ENCODE measurements around the gene SRRM5.
"Not testable (repeated sequence)": the region's sequence is repeated elsewhere in the genome, so short reads cannot be mapped to it uniquely, and the experiment has no call there.

SRRM5 gene

DNA sequence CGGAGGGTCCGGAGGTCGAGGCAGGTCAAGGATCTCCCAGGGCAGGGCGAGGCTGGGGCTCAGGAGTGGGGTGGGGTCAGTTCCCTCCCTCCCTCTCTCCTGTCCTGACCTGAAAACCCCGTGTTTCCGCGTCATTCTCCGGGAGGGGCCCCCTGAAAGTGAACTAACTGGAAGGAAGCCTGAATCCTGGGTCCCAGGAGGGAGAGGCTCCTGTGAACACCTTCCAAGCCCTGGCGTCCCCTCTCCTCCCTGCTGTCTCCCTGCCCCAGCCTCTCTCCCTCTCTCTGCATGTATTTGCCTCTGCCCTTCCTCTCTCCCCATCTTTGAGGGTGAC is 28.5 kb downstream of the SRRM5 start:
- no peak for DNase-seq

DNA sequence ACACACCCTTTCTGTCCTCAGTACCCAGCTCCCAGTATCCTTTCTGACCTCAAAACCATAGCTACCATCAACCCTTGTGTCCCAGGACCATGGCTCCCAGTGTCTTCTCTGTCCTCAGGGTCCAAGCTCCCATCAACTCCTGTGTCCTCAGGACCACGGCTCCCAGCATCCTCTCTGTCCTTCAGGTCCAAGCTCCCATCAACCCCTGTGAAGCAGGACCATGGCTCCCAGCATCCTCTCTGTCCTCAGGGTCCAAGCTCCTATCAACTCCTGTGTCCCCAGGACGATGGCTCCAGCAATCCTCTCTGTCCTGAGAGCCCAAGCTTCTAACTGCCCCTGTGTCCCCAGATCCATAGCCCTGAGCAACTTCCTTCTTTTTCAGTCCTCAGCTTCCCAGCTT is 29.4 kb downstream of the SRRM5 start:
- DNase-seq: no peak

DNA sequence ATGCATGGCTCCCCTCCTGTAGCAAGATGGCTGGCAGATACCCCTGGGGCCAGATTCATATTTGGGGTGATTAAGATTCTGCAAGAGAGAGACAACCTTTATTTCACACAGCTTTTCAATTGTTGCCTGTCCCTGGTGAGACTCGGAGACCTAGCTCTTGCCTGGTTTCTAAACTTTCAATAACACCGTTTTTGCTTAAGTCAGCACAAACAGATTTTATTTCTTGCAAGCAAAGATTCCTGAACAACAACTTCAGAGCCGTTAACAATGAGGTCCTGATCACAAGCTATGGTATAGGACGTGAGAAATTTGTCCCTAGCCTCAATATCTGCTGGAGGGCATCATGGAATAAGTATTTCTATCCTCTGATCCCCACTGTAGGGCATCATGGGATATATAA is 30.6 kb downstream of the SRRM5 start:
- DNase-seq: no peak

DNA sequence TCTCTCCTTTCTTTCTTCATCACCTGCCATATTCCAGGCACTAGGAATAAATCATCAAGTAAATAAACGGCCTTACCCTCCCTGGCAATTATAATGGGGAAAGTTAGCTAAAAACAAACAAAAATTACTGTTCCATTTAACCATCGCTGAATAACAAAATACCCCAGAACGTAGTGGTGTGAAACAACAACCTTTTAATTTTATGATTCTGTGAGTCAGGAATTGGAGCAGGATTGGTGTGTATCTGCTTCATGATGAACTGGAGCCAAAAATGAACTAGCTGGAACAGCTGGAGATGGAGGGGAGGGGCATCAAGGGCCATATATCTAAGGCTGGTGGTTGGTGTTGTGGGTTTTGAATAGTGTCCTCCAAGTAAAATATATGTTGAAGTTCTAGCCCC is 31.4 kb downstream of the SRRM5 start:
- no peak for DNase-seq

DNA sequence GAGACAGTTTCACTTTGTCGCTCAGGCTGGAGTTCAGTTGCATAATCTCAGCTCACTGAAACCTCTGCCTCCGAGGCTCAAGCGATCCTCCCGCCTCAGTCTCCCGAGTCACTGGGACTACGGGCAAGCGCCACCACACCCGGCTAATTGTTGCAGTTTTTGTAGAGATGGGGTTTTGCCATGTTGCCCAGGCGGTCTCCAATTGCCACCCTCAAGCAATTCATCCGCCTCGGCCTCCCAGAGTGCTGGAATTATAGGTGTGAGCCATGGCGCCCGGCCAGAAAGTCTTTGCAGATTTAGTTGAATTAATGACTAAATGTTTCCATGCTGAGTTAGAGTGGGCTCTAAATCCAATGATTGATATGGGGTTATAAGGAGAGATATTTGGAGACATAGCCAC is 32.3 kb downstream of the SRRM5 start:
- no peak for DNase-seq

DNA sequence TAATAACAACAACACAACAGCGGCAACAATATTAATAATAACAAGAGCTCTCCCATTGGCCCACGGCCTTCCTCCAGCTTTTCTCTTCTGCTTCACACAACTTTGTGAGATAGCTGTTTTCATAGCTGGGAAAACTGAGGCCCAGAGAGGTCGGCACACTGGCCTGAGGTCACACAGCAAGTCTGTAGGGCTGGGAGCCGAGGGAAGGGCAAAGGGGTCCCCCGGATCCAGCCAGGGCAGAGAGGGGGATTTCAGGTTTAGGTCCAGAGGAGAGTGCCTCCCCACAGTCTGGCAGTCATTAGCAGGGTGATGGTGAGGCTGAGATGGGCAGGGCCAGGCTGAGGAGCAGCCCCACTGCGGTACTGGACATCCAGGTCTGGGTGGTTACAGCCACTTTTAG is 36.7 kb downstream of the SRRM5 start:
- no peak for DNase-seq

DNA sequence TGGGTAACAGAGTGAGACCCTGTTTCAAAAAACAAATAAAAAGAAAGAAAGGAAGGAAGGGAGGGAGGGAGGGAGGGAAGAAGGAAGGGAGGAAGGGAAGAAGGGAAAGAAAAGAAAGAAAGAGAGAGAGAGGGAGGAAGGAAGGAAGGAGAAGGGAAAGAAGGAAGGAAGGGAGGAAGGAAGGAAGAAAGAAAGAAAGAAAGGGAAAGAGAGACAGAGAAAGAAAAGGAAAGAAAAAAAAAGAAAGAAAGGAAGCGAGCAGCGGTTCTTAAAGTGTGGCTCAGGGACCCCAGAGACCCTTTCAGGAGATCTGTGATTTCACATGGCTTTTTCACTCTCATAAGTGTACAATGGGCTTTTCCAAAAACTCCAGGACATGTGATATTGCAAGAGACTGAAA is 37.6 kb downstream of the SRRM5 start:
- no peak for DNase-seq

DNA sequence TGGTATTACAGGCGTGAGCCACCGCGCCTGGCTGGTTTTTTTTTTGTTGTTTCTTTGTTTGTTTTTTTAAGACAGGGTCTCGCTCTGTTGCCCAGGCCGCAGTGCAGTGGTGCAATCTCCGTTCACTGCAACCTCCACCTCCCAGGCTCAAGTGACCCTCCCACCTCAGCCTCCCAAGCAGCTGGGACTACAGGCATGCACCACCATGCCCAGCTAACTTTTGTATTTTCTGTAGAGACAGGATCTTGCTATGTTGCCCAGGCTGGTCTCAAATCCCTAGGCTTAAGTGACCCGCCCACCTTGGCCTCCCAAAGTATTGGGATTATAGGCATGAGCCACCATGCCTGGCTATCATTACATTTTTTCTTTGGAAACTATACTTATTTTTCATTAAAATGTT is 38.4 kb downstream of the SRRM5 start:
- not testable (repeated sequence) for DNase-seq

DNA sequence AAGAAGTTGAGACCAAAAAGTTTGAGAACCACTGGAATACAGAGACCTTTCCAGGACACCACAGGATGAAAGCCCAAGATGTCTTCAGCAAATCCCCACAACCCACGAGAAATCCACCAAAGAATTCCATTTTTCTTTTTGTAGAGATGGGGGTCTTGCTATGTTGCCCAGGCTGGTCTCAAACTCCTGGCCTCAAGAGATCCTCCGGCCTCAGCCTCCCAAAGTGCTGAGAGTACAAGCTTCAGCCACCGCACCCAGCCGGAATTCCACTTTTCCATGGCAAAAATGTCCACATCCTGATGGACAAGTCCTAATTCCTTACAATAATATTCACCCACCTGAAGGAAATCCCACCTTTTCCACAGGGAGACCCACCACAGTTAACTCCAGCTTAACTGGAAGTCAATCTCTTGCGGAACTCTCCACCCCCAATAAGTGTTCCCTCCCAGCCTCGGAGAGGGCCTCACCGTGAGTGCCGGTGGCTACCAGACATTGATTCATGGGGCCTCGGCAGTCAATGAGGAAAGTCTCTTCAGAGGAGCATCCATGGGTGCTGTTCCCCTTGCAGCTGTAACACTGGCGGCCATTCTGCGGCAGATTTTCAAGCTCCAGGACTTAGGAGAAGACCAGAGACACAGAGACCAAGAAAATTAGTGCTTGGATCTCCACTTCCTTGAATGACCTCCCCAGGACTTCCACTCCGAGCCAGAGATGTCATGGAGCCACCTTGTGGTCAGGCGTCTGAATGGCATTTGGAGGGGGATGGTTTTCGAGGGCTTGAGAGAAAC is 40.1 kb downstream of the SRRM5 start:
- peak; percentile 90 for DNase-seq

DNA sequence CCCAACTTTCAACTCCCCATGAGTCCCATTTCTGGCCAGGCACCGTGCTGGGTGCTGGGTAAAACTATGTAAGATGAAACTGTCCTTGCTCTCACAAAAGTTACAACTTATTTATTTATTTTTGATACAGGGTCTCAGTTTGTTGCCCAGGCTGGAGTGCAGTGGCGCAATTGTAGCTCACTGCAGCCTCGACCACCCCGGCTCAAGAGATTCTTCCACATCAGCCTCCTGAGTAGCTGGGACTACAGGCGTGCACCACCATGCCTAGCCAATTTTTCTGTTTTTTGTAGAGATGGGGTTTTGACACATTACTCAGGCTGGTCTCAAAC is 40.6 kb downstream of the SRRM5 start:
- no peak for DNase-seq

DNA sequence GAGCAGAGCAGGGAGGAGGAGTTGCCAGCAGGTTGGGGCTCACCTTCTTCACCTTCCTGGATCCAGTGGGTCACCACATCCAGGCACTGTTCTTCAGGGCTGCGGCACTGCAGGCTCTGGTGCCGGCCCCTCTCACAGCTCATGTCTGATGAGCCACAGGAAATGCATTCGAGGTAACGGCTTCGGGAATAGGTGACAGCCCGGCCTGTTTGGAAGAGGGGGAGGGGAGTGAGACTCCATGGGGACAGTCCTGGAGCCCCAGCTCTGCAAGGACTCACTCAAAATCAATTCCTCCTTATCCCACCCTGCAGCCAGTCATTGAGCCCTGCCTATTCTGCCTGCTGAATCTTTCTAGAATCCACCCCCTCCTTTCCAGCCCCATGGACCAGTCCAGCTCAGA is 44.5 kb downstream of the SRRM5 start:
- DNase-seq: no peak

DNA sequence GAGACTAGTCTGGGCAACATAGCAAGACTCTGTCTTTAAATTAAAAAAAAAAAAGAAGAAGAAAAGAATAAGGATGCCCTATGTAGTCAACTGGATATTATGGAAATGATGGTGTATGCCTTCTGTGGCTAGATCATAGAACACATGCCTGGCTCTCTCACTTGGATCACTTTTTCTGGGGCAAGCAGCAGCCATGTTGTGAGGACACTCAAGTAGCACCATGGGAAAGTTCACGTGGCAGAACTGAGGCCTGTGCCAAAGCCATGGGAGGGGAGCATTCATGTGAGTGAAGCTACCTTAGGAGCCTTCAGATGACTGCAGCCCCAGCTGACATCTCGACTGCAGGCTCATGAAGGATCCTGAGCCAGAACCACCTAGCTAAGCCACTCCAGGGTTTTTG is 46.1 kb downstream of the SRRM5 start:
- no peak for DNase-seq

DNA sequence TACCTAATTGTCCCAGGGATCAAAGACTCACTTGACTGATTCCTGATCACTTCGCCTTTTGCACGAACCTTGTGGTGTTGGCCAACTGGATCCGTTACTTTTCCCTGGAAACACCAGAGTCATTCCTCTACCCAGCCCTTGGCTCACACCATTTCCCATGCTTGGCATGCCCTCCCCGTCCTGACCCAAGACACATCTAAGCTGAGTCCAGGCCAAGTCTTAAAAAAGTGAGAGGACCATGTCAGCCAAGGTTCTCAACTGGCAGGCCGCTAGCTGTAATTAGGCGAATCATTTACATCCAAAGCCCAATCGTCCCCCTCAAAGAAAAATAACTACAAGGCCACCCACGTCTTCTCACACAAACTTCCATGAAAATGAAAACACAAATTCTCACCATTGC is 46.6 kb downstream of the SRRM5 start:
- no peak for DNase-seq

DNA sequence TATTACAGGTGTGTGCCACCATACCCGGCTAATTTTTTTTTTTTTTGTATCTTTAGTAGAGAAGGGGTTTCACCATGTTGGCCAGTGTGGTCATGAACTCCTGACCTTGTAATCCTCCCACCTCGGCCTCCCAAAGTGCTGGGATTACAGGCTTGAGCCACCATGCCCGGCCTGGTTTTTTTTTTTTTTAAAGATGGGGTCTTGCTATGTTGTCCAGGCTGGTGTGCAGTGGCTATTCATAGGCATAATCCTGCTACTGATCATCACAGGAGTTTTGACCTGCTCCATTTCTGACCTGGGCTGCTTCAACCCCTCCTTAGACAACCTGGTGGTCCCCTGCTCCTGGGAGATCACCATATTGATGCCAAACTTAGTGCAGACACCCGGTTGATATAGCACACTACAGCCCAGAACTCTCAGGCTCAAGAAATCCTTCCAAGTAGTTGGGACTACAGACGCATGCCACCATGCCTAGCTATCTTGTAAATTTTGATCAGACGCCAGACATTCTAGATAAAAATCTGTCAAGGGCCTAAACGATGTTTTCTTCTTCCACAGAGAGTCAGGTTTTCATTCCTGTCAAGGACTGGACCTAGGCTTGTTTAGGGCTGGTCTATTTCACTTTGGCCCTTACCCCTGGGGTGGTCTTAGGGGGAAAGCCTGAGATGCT is 48.5 kb downstream of the SRRM5 start:
- no peak for DNase-seq

DNA sequence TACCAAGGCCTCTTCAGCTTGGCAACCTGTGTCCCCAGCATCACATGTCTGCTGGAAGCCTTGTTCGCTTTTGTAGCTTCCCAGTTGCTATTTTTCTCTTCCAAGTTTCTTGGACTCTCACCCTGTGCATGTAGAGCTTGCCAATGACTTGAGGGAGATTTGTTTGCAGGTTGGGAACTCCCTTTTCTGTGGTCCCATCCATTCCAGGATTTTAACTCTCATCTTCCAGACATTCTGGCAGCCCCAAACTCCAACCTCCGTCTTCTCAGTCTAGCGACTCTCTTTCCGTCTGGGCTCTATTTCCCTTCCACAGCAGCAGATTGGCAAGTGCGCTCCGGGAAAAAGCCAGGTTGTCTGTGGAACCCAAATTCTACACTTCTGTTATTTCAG is 49.1 kb downstream of the SRRM5 start:
- no peak for DNase-seq

DNA sequence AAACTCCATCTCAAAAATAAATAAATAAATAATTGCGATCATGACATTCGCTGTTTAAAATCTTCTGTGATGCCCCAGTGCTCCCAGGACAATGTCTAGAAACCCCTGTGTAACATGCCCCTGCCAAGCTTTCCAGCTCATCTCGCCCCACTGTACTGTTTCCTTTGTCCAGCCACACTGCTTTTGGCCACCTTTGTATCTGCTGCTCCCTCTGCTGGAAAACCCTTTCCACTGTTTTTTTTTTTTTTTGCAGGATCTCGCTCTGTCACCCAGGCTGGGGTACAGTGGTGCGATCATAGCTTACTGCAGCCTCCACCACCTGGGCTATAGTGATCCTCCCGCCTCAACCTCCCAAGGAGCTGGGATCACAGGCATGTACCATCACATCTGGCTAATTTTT is 50.6 kb downstream of the SRRM5 start:
- DNase-seq: peak; percentile 23

DNA sequence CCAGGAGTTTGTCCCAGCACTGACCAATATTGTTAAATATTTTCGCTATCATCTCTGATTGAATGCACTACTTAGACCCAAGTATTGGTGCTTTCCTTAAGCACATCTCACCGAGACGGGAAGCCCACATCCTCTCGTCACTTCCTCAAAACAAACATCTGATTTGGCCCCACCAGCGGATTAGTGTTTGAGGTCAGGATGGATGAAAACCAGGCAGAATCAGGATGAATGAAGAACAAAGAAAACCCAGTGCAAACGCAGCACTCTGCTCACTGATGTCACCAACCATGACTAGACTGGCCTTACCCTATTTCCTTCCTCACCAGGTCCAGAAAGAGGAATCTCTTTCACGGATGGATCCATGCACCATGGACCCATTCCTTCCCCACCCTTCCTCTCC is 52.1 kb downstream of the SRRM5 start:
- DNase-seq: peak; percentile 35
